ENCODE measurements around the gene FAM167B.
A peak's percentile ranks its signal among the peaks of the same experiment; 100 is the strongest.
"Not testable (repeated sequence)": the region's sequence is repeated elsewhere in the genome, so short reads cannot be mapped to it uniquely, and the experiment has no call there.

Gene FAM167B

DNA sequence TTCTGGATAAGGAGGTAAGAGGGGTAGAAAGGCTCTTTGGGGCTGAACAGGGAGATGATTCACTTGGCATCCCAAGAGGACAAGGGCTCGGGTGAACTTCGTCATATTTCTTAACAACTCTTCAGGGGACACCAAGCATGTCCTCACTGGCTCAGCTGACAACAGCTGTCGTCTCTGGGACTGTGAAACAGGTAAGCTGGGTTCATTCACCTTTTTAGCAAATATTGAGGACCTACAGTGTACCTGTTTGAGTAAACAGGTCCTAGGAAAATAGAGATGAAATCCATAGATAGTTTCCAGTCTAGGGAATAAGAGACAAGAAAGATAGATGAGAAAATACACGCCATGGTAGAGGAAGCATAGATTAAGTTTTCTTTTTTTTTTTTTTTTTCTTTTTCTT lies 22.7 kb upstream of the FAM167B start:
- no peak for DNase-seq

DNA sequence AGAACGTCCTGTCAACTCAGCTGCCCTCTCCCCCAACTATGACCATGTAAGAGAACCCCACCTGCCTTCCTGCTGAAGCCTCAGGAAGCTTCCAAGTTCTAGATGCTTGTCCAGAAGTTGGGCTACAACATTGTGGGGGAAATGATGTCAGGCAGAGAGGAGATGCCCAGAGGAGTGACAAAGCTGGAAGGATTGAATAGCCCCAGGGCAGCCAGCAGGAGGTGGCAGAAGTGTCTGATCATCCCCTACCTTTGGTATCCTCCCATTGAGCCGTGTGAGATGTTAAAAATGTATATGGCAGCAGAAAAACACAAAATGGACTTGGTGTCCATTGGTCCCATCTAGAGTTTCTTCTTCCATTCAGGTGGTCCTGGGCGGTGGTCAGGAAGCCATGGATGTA lies 18.3 kb upstream of the FAM167B start:
- DNase-seq = no peak

DNA sequence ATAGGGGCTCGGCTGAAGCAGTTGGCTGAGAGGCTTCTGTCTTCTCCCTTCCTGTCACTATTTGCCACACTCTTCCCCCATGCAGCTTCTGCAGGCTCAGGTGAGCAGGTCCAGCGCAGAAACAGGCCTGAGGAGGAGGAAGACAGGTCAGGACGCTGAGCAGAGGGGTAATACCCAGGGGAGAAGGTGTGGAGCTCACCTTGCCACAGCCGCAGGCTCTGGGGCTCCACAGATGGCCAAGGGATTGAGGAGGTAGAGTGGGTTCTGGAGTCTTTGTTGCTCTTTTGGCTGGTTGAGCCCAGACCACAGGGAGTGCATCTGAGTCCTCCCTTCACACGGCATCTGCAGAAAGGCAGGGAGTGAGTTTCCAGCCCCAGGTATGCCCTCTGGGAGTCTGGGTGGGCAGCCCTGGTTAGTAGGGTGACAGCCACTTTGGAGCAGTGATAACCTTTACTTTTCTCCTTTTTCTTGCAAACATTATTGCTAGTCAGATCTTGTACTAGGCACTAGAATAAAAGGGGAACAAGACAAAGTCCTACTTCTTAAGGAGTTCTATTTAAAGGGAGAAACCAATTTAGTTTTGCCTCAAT lies 15.1 kb upstream of the FAM167B start:
- DNase-seq = no peak

DNA sequence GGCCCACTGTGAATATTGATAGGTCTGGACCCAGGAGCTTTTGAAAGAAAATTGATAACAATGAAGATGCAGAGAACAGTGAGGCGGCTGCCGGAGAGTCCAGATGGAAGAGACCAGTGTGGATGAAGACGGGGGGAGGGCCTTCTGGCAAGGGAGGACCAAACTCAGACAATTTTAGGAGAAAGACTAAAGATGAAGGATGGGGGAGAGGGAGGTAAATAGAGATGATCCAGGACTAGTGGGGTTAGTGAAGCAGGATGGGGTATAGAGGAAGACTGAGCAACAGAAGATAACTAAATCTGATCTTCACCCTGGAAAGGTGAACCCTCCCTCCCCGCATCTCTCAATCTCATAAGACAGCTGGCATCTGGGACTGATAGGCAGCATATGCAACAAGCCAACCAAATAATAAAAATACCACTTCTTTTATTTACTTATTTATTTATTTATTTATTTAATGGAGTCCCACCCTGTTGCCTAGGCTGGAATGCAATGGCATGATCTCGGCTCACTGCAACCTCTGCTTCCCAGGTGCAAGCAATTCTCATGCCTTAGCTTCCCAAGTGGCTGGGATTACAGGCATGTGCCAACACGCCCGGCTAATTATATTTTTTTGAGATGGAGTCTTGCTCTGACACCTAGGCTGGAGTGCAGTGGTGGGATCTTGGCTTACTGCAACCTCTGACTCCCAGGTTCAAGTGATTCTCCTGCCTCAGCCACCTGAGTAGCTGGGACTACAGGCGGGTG lies 14.3 kb upstream of the FAM167B start:
- DNase-seq = no peak

DNA sequence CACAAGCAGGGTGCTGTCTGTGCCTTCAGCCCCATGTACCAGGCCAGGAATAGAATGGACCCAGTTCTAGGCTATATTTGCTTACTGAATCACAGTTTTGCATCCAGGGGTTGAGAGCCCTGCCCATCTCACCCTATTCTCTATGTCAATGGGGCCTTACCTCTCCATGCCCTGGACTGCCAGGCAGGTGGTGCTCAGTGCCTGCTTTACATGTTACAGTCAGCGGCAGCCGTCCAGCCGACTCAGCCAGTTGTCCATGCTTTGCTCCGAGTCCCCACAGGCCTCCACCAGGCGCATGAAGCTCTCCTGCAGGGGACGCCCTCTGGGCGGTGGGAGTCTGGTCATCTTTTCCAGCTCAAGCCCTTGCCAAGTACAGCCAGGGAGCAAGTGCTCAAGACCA lies 12.2 kb upstream of the FAM167B start:
- DNase-seq = no peak

DNA sequence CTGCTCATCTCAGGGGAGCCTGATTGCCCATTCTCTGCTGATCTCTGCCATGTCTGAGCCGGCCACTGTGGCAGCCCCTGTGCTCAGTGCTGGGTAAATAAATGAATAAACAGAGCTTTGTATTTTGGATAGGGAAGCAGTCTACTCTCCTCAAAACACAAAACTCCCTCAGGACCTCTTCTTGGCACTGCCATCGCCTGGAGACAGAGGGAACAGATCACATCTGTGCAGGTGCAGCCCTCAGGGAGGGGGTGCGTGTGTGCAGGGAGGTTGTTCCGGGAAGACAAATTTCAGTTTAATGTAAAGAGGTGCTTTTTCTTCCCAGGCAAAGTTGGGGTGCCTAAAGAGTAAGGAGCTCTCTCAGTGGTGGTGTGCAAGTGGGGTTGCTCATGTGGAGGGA lies 7.7 kb upstream of the FAM167B start:
- DNase-seq = no peak

DNA sequence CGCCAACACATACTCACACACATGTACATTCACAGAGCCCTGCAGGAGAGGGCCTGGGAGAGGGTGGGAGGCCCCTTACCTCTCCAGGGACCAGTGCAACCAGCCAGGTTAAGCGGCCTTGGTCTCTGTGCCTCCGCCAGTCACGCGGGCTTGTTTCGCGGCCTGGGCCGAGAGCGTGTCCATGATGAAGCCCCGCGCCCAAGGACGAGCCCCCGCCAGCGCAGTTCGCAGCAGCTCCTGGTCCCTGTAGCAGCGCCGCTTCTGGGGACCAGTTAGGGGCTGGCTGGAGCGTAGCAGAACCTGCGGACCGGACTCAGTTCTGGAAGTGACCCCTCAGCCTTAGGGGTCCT lies 7.3 kb upstream of the FAM167B start:
- no peak for DNase-seq

DNA sequence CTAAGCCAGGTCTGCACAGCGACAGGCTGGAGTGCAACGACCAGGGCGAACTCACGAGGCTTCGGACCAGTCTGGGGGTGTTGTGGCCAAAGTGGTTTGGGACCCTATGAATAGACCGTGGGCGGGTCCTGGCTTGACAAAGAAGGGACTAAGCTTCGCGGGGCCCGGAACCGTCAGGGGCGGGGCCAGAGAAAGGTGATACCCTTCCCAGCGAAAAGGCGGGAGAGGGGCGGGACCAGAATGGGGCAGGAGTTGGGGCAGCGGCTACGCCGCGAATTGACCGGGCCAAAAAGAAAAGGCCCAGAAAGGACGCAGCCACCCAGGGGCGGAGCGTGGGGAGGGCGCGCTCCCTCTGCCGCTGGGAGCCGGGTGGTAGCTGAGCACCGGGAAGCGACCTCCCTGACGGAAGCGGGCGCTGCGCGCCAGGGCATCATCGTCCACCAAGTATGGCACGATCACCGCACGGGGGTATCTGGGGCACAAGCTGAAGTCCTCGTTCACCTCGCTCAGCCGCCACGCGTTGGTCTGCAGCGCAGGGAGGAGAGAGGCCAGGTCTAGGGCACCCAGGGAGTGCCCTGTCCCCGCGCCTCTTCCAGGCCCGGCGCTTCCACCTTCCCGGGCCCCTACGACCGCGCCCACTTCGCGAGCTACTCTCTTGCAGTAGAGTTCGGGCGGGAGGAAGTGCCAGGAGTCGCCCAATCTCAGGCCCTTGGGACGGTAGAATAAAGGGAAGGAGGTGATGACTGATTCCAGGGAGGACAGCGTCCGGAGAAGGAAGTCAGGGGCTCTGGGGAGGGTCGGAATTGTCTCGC lies 6.7 kb upstream of the FAM167B start:
- peak; percentile 80 for DNase-seq

DNA sequence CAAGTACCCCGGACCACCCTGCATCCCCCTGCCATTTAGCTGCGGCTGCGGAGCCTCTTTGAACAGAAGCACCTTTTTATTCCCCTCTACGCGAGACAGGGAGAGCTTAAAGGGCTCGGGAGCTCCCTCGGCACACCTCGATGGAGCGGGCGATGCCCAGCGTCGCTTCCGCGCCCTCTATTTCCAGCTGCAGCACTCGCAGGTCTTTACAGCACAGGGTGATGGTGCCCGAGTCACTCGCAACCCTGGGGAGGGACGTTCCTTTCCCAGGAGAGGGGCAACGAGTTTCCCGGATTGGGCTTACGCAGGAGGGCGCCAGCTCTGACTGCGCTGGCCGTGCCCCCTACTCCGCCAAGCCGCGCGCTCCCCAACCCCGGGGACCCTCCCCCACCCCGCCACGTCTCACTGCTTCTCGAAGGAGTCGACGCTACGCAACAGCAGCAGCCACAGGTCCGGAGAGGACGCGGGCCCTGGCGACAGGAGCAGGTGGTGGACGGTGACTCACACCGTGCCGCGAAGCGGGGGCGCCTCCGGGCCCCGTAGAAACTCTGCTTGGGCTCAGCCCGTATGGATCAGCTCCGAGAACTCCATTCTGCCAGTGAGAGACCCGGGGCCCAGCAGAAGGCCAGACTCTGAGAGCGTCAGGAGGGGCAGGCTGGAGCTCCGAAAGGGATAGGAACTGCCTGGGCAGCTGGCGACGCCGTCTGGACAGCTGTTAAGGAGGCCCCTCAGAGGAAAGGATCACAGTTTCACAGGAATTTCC lies 5.8 kb upstream of the FAM167B start:
- no peak for DNase-seq

DNA sequence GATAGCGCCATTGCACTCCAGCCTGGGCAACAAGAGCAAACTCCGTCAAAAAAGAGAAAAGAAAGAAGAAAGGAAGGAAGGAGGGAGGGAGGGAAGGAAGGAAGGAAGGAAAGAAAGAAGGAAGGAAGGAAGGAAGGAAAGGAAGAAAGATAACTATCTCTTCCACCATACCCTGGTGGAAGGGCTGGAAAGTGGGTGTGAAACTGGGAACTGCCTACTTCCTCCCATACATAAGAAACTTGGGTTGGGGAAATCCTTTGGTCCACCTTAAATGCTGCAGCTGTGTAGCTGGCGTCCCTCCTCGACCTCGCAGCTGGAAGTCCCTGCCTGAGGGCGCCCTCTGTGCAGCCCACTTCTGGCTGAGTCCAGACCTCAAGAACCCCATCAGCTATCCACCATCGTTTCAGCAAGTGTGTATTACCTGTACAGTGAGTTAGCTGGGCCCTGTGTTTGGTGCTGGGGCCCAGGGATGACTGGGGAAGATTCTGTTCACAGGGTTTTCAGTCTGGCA lies 4.6 kb upstream of the FAM167B start:
- no peak for DNase-seq

DNA sequence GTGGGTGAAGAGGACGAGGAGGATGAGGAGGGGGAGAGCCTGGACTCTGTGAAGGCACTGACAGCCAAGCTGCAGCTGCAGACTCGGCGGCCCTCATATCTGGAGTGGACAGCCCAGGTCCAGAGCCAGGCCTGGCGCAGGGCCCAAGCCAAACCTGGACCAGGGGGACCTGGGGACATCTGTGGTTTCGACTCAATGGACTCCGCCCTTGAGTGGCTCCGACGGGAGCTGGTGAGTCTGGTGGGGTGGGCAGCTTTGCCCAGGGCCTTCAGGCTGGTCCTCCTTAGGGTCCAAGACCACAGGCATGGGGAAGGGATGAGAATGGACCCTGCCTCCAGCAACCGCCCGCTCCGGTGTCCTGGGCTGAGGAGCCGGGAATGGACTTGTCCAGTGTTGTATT lies 430 bp downstream of the FAM167B start:
- no peak for DNase-seq

DNA sequence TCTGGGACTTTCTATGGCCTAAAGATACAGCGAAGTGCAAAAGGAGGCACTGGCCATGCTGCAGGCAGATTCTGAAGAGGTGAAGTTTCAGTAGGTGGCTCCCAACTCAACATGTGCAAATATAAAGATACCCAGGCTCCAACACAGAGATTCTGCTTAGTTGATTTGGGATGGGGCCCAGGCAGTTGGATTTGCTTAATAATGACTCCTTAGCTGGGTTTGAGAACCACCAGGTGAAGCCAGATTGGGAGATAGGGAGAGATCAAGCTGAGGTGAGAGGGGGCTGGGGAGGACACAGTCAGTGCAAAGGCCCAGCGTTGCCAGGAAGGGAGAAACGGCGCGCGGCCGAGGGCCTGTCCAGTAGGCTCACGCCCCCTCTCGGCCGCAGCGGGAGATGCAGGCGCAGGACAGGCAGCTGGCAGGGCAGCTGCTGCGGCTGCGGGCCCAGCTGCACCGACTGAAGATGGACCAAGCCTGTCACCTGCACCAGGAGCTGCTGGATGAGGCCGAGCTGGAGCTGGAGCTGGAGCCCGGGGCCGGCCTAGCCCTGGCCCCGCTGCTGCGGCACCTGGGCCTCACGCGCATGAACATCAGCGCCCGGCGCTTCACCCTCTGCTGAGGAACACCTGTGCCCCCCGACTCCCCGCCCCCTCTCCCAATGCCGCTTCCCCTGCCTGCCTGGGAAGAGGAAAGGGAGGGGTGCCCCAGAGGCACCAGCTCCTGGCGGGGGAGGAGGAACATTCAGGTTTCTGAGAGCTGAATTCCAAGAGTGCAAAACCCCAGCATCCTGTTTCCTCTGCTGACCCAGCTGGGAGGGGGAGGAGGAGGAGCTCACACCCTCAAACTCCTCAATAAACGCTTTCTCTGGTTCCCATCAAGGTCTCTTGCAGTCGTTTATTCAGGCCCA lies 1.2 kb downstream of the FAM167B start:
- DNase-seq = peak; percentile 93

DNA sequence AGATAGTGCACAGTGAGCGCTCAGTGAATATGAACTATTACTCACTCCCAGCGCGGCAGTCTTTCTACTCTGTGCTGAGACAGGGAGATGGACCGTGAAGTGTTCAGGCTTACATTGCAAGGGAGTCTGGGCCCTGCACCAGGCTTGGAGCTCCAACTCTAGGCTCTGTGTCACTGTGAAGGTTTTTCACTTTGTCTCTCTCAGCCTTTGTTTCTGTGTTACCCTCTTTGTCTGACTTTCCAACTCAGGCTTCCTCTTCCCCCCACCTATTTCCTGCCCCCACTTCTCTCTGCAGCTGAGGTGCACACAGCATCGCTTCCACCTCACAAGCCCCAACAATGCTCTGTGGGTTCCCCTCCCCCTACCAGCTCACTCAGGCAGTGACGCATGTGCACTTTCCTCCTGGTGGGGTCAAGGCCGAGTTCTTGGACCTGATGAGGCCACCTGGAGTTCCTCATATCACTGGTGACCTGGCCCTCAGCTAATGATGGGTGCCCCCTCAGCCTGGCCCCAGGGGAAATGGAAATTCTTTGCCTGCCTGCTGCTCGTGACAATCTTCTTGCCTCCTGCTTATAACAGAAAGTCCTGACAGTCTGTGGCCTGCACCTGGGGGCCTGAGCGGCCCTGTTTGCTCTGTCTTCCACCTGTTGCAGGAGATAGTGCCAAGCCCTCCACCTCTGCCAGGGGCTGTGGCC lies 3.0 kb downstream of the FAM167B start:
- peak; percentile 84 for DNase-seq

DNA sequence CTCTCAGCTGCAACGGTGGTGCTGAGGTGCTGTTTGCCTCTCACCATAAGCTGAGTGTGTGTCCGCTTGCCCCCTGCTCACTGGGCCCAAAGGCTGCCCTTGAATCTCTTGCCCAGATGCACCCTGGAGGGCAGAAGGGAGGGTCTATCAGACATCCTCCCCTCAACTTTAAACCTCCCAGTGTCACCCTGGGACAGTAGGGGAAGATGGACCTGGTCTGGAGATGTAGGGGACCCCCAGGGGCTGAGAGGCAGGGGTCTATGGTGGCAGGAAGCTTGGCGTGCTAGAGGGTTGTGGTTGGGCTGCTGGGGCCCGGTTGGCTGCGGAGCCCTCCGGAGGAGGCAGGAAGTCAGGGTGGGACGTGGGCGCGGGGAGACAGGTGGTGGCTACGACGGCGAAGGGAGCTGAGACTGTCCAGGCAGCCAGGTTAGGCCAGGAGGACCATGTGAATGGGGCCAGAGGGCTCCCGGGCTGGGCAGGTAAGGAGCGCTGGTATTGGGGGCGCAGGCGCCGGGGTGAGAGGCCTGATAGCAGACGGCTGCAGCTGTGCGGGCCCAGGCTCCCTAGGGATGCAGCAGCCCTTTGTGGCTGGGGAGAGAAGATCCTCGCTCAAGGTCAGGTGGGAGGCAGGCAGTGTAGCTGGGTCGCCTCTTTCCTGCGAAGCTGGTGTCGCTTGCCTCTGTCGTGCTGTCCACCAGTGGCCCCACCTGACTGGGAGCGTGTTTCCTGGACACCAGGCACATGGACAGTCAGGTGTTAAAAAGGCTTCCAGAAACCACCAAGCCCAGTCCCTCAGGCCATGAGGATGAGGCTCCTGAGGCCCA lies 4.1 kb downstream of the FAM167B start, which contains the start of gene LCK:
Gene LCK (plus strand): TSS at position 373 of the 824 bp plus-strand sequence. CDS start 23,065 bp downstream, outside the sequence.
- DNase-seq = peak; percentile 88

DNA sequence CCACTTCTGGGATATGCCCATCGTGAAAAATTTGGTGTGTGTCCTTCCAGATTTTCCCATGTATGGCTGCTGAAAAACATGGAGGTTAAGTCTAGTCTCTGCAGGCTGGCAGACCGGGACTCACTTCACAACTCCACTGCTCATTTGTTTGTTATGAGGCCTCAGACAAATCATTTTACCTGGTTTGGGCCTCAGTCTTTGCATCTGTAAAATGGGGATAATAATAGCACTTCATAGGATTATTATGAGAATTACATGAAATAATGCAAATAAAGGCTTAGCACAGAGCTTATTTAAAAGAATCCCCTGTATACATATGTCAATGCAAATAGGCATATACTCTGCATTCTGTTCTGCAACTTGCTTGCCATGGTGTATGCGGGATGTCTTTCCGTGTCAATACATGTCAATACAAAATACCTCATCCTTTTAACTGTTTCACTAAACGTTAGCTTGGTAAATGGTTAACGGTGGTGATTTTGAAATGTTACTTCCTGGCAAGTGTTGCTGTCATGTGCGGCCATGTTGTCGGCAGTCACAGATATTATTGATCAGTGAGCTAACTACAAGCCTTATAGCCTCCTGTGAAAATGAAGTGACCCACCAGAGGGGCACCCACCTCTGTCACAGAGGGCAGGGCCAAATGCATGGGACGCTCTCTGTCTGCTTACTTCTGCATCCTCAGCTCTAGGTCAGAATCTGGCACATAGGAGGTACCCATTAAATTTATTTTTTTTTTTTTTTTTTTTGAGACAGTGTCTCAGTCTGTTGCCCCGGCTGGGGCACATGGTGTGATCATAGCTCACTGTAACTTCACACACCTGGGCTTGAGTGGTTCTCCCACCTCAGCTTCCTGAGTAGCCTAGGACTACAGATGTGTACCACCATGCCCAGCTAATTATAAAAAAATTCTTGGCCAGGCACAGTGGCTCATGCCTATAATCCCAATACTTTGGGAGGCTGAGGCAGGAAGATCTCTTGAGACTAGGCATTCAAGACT lies 8.3 kb downstream of the FAM167B start:
- no peak for DNase-seq

DNA sequence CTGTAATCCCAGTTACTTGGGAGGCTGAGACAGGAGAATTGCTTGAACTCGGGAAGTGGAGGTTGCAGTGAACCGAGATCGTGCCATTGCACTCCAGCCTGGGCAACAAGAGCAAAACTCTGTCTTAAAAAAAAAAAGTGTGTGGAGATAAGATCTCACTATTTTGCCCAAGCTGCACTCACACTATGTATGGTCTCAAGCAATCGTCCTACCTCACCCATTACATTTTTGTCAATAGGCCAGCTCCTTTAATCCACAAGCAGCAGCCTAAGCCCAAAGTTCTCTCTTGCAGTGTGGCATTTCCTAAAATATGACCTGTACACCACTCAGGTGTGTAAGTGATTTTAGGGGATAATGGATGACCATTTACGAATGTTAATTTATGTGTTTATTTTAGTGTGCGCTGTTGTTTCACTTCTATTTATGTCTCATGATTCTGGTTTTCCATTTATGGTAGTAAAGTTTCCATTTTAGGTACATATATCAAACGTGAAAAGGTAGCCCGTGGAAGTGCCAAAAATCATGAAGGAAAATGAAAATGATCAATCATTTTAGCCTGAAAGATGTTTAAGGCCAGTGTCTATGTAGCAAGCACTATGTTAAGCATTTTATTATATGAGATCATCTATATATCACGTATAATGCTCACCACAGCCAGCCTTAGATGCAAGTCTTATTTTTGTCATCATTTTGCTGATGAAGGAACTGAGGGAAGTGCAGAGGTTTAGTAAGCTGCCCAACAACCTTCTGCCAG lies 9.6 kb downstream of the FAM167B start:
- DNase-seq = no peak

DNA sequence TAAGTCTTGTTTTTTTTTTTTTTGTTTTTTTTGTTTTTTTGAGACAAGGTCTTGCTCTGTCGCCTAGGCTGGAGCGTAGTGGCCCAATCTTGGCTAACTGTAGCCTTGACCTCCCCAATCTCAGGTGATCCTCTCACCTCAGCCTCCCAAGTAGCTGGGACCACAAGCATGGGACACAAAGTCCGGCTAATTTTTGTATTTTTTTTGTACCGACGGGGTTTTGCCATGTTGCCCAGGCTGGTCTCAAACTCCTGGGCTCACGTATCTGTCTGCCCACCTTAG lies 10.1 kb downstream of the FAM167B start:
- no peak for DNase-seq

DNA sequence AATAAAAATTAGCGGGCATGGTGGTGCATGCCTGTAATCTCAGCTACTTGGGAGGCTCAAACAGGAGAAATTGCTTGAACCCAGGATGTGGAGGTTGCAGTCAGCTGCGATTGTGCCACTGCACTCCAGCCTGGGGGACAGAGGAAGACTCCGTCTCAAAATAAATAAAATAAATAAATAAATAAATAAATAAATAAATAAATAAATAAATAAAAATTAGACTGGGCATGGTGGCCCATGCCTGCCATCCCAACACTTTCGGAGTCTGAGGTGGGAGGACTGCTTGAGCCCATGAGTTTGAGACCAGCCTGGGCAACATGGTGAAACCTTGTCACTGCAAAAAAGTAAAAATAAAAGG lies 16.2 kb downstream of the FAM167B start:
- not testable (repeated sequence) for DNase-seq

DNA sequence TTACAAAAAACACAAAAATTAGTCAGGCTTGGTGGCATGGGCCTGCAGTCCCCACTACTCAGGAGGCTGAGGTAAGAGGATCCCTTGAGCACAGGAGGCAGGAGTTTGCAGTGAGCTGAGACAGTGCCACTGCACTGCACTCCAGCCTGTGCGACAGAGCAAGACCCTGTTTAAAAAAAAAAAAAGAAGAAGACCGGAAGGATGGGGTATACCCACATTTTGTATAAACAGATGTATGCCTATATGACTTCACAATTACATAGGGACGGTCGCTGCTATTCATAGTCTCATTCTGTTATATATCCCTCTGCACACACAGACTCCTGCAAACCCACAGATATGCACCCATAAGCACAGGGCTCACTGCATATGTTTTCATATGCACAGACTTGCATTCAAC lies 16.7 kb downstream of the FAM167B start:
- DNase-seq = no peak
